ENCODE data around the gene SNX22.

SNX22 gene

DNA sequence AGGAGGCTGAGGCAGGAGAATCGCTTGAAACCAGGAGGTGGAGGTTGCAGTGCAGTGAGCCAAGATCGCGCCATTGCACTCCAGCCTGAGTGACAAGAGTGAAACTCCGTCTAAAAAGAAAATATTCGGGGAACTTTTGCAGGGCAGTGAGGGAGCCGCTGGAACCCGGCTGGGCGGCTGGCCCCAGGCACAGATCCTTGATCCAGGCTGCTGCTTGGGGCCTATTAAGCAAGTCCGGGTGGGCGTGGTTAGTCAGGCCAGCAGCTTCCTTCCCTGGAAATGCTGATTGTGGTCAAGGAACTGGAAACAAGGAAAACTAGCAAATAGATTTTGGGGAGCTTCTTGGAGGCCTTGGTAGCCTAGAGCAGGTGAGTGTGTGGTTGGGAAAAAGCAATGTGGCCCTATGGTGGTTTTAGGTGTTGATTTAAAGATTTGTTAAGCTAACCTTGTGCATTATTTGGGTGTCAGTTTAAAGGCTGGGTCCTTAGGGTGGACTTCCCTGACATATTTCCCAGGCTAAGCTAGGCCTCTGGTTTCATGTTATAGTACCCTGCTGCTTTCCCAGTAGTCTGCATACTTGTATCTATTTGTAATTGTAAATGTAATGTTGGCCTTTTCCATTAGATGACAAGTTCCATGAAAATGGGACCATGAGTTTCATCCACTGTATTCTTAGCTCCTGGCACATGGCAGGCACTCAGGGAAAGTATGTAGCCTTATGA is 17.7 kb upstream of the SNX22 start:
- DNase-seq, result no peak

DNA sequence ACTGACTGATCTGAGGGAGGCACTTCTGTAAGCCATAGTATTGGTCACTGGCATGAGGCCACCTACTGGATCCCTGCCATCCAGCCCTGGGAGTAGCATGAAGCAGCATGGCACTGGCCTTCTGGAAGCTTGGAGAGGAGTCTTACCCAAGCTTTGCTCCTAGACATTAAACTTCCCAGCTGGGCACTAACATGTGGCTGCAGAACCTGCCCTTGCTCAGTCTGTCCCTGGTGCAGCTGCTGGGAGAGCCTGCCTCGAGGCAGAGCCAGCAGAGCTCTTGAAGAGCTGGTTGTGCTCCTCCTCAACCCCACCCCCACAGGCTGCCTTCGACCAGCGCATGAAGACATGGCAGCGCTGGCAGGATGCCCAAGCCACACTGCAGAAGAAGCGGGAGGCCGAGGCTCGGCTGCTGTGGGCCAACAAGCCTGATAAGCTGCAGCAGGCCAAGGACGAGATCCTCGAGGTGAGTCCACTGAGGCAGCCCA is 17.1 kb upstream of the SNX22 start:
- DNase-seq, result no peak

GRCh38 chr15:64136347-64136746 is 15.2 kb upstream of the SNX22 start:
- no peak for DNase-seq

DNA sequence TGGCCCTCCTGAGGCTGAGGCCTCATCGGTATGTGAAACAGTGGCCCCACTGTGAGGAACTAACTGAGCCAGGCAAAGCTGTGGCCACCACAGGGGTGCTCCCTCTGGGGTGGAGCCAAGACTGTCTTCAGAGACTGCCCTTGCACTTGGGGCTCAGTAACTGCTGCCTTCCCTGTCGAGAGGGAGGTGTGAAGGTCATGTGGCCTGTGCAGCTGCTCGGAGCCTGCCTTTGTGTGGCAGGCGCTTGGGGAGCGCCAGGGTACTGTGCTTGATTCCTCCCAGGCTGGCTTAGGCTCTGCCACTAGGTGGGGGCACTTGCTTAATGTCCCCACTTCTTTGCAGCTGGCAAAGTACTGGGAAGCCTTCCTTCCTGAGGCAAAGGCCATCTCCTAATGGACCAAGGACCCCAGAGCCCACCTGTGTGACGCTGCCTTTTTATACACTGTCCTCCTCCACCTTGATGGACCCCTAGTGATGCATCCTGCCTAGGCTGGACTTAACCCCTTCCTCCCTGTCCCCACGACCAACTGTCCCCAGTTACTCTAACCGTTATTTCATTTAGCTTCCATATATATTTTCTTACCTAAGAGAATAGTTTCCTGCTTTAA is 14.2 kb upstream of the SNX22 start:
- no peak for DNase-seq

- DNase-seq, result no peak
These were observed 13.1 kb upstream of the SNX22 start for GRCh38 chr15:64138331-64138941.

GRCh38 chr15:64141798-64142512 is 9.6 kb upstream of the SNX22 start:
- DNase-seq, result no peak

DNA sequence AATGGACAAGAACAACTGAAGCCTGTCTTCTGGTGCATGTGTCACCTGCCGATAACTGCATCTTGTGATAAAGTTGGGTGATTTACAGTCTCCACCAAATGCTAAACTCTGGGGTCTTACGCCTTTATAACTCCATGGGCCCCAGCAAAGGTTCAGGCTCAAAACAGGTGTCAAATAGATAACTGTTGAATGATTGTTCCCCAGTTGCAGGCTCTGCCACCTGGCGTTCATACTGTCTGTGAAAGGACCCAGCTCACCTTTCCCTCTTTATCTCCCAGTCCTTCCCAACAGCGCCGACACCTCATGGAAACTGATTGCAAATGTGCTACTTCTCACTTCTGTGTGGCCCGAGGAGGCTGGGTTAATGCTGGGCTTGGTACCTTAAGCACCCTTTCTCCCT is 8.3 kb upstream of the SNX22 start:
- no peak for DNase-seq

GRCh38 chr15:64144192-64144564 is 7.4 kb upstream of the SNX22 start:
- no peak for DNase-seq

- DNase-seq, result no peak
These were observed 6.8 kb upstream of the SNX22 start for GRCh38 chr15:64144565-64145281.

- DNase-seq, result no peak
These were observed 5.5 kb upstream of the SNX22 start for GRCh38 chr15:64146041-64146440.

DNA sequence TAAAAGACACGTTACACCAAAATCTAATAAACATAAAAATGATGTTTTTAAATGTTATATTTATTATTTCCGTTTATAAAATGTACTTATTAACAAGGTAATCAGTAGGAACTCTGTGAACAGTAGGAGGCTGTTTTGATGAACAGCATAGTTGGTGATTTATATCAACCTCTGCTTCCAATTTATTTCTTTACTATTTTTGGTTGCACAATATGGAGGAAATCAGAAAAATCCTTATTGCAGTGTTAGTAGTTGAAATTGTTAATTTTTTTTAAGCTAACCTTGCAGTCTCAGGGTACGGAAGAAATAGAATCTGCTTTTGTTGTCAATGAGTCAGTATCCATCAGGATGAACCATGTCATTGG is 5.0 kb upstream of the SNX22 start:
- no peak for DNase-seq

- DNase-seq, result no peak
These were observed 4.4 kb upstream of the SNX22 start for GRCh38 chr15:64146885-64147681.

- DNase-seq, result no peak
These were observed 3.4 kb upstream of the SNX22 start for GRCh38 chr15:64148168-64148567.

DNA sequence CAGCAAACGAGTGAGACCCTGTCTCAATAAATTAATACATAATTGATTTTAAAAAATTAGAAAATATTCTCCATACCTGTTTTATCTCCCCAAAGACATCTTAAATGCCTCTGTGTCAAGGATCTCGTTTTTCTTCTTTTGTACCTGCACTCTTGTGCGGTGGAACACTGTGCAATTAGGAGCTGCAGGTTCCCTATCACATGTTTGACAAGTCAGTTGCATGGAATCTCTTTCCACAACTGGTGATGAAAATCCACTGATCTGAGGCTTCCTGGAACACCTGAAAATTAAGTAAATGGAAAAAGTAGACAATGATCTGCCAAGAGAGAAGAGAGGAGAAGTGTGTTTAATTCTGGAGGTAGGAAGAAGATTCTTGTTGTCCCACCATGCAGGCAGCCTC is 3.0 kb upstream of the SNX22 start:
- DNase-seq, result no peak

GRCh38 chr15:64149424-64149823 is 2.1 kb upstream of the SNX22 start:
- DNase-seq, result no peak

- no peak for DNase-seq
These were observed 1.5 kb upstream of the SNX22 start for GRCh38 chr15:64149893-64150578.

GRCh38 chr15:64152507-64153387 is 1.2 kb downstream of the SNX22 start:
- DNase-seq, result peak; percentile 49

GRCh38 chr15:64153480-64154367 is 2.2 kb downstream of the SNX22 start:
- peak; percentile 74 for DNase-seq
